ENCODE results near the gene UBASH3B.
"Not testable (repeated sequence)": the region's sequence is repeated elsewhere in the genome, so short reads cannot be mapped to it uniquely, and the experiment has no call there.

Gene UBASH3B

GRCh38 chr11:122820158-122820557, 164.6 kb downstream of the UBASH3B start:
- no peak for DNase-seq

GRCh38 chr11:122821169-122821568, 165.6 kb downstream of the UBASH3B start:
- no peak for DNase-seq

- no peak for DNase-seq
Observed at GRCh38 chr11:122822241-122822640, 166.7 kb downstream of the UBASH3B start.

GRCh38 chr11:122823564-122823963, 168.0 kb downstream of the UBASH3B start:
- DNase-seq = no peak

GRCh38 chr11:122829371-122829770, 173.8 kb downstream of the UBASH3B start:
- not testable (repeated sequence) for DNase-seq

- DNase-seq = not testable (repeated sequence)
Observed at GRCh38 chr11:122832297-122832696, 176.8 kb downstream of the UBASH3B start.

GRCh38 chr11:122832721-122833470, 177.4 kb downstream of the UBASH3B start:
- no peak for DNase-seq

GRCh38 chr11:122833846-122834464, 178.4 kb downstream of the UBASH3B start:
- no peak for DNase-seq

GRCh38 chr11:122836916-122837315, 181.4 kb downstream of the UBASH3B start:
- no peak for DNase-seq

GRCh38 chr11:122837528-122838346, 182.2 kb downstream of the UBASH3B start:
- DNase-seq = no peak

GRCh38 chr11:122843281-122844141, 188.0 kb downstream of the UBASH3B start:
- DNase-seq = no peak

- no peak for DNase-seq
Observed at GRCh38 chr11:122847466-122847865, 191.9 kb downstream of the UBASH3B start.

GRCh38 chr11:122848186-122848585, 192.7 kb downstream of the UBASH3B start:
- DNase-seq = no peak

- peak; percentile 46 for DNase-seq
Observed at GRCh38 chr11:122850076-122850631, 194.6 kb downstream of the UBASH3B start.

GRCh38 chr11:122851366-122851966, 195.9 kb downstream of the UBASH3B start:
- no peak for DNase-seq

GRCh38 chr11:122852074-122852795, 196.7 kb downstream of the UBASH3B start:
- peak; percentile 8 for DNase-seq

GRCh38 chr11:122852796-122853160, 197.3 kb downstream of the UBASH3B start:
- no peak for DNase-seq

- DNase-seq = no peak
Observed at GRCh38 chr11:122853261-122853660, 197.7 kb downstream of the UBASH3B start.

GRCh38 chr11:122853971-122854446, 198.5 kb downstream of the UBASH3B start:
- DNase-seq = no peak

- no peak for DNase-seq
Observed at GRCh38 chr11:122861631-122862030, 206.1 kb downstream of the UBASH3B start.

GRCh38 chr11:122862091-122862490, 206.6 kb downstream of the UBASH3B start:
- no peak for DNase-seq

Data from stimulated activated naive CD4-positive, alpha-beta T cell treated with Interleukin-2 at 50 U/mL for 16 hours (primary cell).